Endothelial cell of umbilical vein (primary cell): ENCODE results near the gene AKT1. TPM values are rescaled to one million over a fixed set of nuclear protein-coding genes. Genes with fewer than 3 reads are reported as not detected.

Source experiments
- BruUV-seq: library from RNA; stranded (reverse); fragments of 400-500 nt; replicated peaks from 2 replicates; lab custom pipeline; 2021; lab: Mats Ljungman, UMichigan
- CTCF ChIA-PET: fragments of 300-600, 350-600 bp; sonication (Branson Sonifier 250); formaldehyde crosslinking; loops from one replicate; lab custom pipeline; 2021; ENCODE audit warnings: antibody characterized with exemption, inconsistent platforms; lab: Charles Lee
- POLR2A ChIA-PET: fragments of 300-600, 350-600 bp; sonication (Branson Sonifier 250); formaldehyde crosslinking; loops from one replicate; lab custom pipeline; 2021; ENCODE audit warnings: antibody characterized with exemption, inconsistent platforms; lab: Charles Lee
- DNase-seq: peaks from one replicate; pipeline ENCODE4 v3.0.0-alpha.2; 2011; ENCODE audit warnings: low read depth, low spot score
- FAIRE-seq: peaks from 2 replicates; lab custom pipeline; 2011; peaks lifted over from hg19 to GRCh38; lab: Jason Lieb, UNC
- H2AFZ ChIP-seq: 2 replicates; pipeline ENCODE4 v1.6.0; 2012; ENCODE audit warnings: low read depth, low read length, control low read depth, inconsistent platforms
- H3K27ac ChIP-seq: 2 replicates; pipeline ENCODE4 v1.5.1; 2011; ENCODE audit warnings: low read depth, mild to moderate bottlenecking, control low read depth, low read length, moderate library complexity; ENCODE audit not compliant: insufficient read depth
- H3K27me3 ChIP-seq, 2 experiments: 2 replicates each; pipeline versions ENCODE4 v1.6.0 to v1.6.1; 2011; ENCODE audit warnings: low read length in 2 of 2, mixed read lengths in 1 of 2; ENCODE audit not compliant: control insufficient read depth in 2 of 2, insufficient read depth in 2 of 2
- H3K36me3 ChIP-seq, 2 experiments: 2 replicates in 1 of 2; 3 replicates in 1 of 2; pipeline ENCODE4 v1.5.1; 2011; ENCODE audit warnings: low read length in 2 of 2, mild to moderate bottlenecking in 1 of 2, moderate library complexity in 1 of 2; ENCODE audit not compliant: control insufficient read depth in 2 of 2, insufficient read depth in 2 of 2; ENCODE audit errors: extremely low read depth in 1 of 2
- H3K4me1 ChIP-seq: 3 replicates; pipeline ENCODE4 v1.5.1; 2011; ENCODE audit warnings: mild to moderate bottlenecking, low read length; ENCODE audit not compliant: control insufficient read depth, insufficient read depth; ENCODE audit errors: extremely low read depth
- H3K4me2 ChIP-seq: 2 replicates; pipeline ENCODE4 v1.6.1; 2011; ENCODE audit warnings: low read length, control low read depth, mixed read lengths; ENCODE audit not compliant: insufficient read depth
- H3K4me3 ChIP-seq, 3 experiments: fragments of 200-600 bp in 1 of 3; sonication (generic), shearing (Covaris generic) in 1 of 3; replicated peaks in 1 of 3; 2 replicates each; pipeline ENCODE4 v1.5.1; 2011 to 2016; ENCODE audit warnings: control low read depth in 3 of 3, low read length in 3 of 3, mild to moderate bottlenecking in 2 of 3, inconsistent platforms in 1 of 3, low read depth in 1 of 3, moderate library complexity in 1 of 3; ENCODE audit not compliant: insufficient read depth in 1 of 3
- H3K79me2 ChIP-seq: 2 replicates; pipeline ENCODE4 v1.6.0; 2012; ENCODE audit warnings: low read length, inconsistent platforms; ENCODE audit not compliant: control insufficient read depth, insufficient read depth
- H3K9ac ChIP-seq: replicated peaks from 2 replicates; pipeline ENCODE3; 2011; ENCODE audit warnings: low read length, control low read depth; ENCODE audit not compliant: insufficient read depth; ENCODE audit errors: extremely low read depth
- H3K9me1 ChIP-seq: replicated peaks from 3 replicates; pipeline ENCODE4 v1.6.0; 2011; ENCODE audit warnings: mild to moderate bottlenecking, low read length; ENCODE audit not compliant: control insufficient read depth, insufficient read depth; ENCODE audit errors: extremely low read depth
- H3K9me3 ChIP-seq: replicated peaks from 2 replicates; pipeline ENCODE4 v1.5.1; 2012; ENCODE audit warnings: low read length, inconsistent platforms; ENCODE audit not compliant: control insufficient read depth, insufficient read depth
- H4K20me1 ChIP-seq: replicated peaks from 2 replicates; pipeline ENCODE3; 2011; ENCODE audit warnings: mild to moderate bottlenecking, low read length; ENCODE audit not compliant: control insufficient read depth, insufficient read depth; ENCODE audit errors: extremely low read depth
- CTCF ChIP-seq, 2 donors: IDR thresholded peaks; 1 replicate in 1 of 2; 2 replicates in 1 of 2; pipeline ENCODE4 v1.5.1; 2011; ENCODE audit warnings: low read length in 2 of 2, mild to moderate bottlenecking in 2 of 2, moderate library complexity in 2 of 2, control low read depth in 1 of 2, inconsistent platforms in 1 of 2, low read depth in 1 of 2; ENCODE audit not compliant: insufficient read depth in 1 of 2; ENCODE audit errors: extremely low read depth in 1 of 2
- EZH2 ChIP-seq: IDR thresholded peaks from 2 replicates; pipeline ENCODE4 v1.6.1; 2012; ENCODE audit warnings: borderline replicate concordance, low read depth, mild to moderate bottlenecking, moderate library complexity, low read length, inconsistent platforms; ENCODE audit not compliant: severe bottlenecking
- FOS ChIP-seq: IDR thresholded peaks from 2 replicates; pipeline ENCODE4 v1.6.1; 2011; ENCODE audit warnings: mild to moderate bottlenecking, low read length, moderate library complexity, borderline replicate concordance; ENCODE audit not compliant: insufficient read depth
- GATA2 ChIP-seq: IDR thresholded peaks from 2 replicates; pipeline ENCODE4 v1.7.0; 2011; ENCODE audit warnings: low read depth, mild to moderate bottlenecking, moderate library complexity, mixed read lengths, low read length; ENCODE audit not compliant: insufficient read length, insufficient read depth
- JUN ChIP-seq: IDR thresholded peaks from 2 replicates; pipeline ENCODE4 v1.6.1; 2011; ENCODE audit warnings: borderline replicate concordance, low read depth; ENCODE audit not compliant: insufficient read length, insufficient read depth
- MAX ChIP-seq: IDR thresholded peaks from 2 replicates; pipeline ENCODE4 v1.6.1; 2011; ENCODE audit not compliant: insufficient read depth, insufficient read length
- MYC ChIP-seq: IDR thresholded peaks from one replicate; pipeline ENCODE4 v1.6.1; 2011; ENCODE audit warnings: mild to moderate bottlenecking, low read depth, low read length
- POLR2A ChIP-seq: IDR thresholded peaks from 2 replicates; pipeline ENCODE4 v1.6.1; 2012; ENCODE audit warnings: low read depth, mild to moderate bottlenecking, control low read depth, low read length
- POLR2AphosphoS5 ChIP-seq: IDR thresholded peaks from 2 replicates; pipeline ENCODE4 v1.6.1; 2012; ENCODE audit warnings: low read depth, mild to moderate bottlenecking, control low read depth, low read length, moderate library complexity; ENCODE audit not compliant: insufficient read depth
- dilution Hi-C: fragments of 300-500 bp; cut with MboI; formaldehyde crosslinking; loops from one replicate; pipeline ENCODE4 v1.15.0; 2019; ENCODE audit warnings: low sequenced_read_pairs; ENCODE audit not compliant: extremely low pct_ligation_motif_present
- intact Hi-C: fragments of 100-400 bp; cut with micrococcal nuclease; formaldehyde crosslinking; loops from one replicate; pipeline ENCODE4 v1.10.0; 2022
- polyA plus RNA-seq, 4 experiments: library from polyadenylated mRNA; depleted of rRNA in 3 of 4; stranded (reverse) in 3 of 4; unstranded in 1 of 4; fragments of >200 nt; gene quantifications; 2 replicates each; pipeline versions ENCODE4 v1.2.1 to v1.2.3, GENCODE V29; 2011 to 2012; ENCODE audit warnings: missing spikeins in 1 of 4
- total RNA-seq: library from RNA; stranded (reverse); gene quantifications from 2 replicates; pipeline ENCODE4 v1.2.3, GENCODE V29; 2021

Gene AKT1
- total and polyA plus RNA-seq, 2 donors (not counting 3 experiments of a cell fraction or from before 2014, with no cell fraction given) = 177 to 191 TPM

GRCh38 chr14:104747876-104748275 is 47.7 kb downstream of the AKT1 start:
- no peaks in the 10 kb centered on the region for H3K9me1 ChIP-seq
- TF ChIP-seq CTCF (IDR thresholded peaks at IDR 0.05; ENCODE audit: extremely low read depth in 1 of 2, insufficient read depth in 1 of 2, low read depth in 1 of 2, low read length in 2 of 2) = no peak
- TF ChIP-seq EZH2 = no peak
- no peak for TF ChIP-seq POLR2A
- TF ChIP-seq JUN = no peak
- TF ChIP-seq POLR2AphosphoS5 = no peak
- TF ChIP-seq FOS = no peak
- TF ChIP-seq GATA2 = no peak
- no peak for TF ChIP-seq MYC
- no peak for TF ChIP-seq MAX
- no peaks in the 10 kb centered on the region for H3K36me3 ChIP-seq
- no peaks in the 10 kb centered on the region for H4K20me1 ChIP-seq
- H3K4me2 ChIP-seq = no peak overlapping the region
- H3K27me3 ChIP-seq = no peaks in the 10 kb centered on the region
- FAIRE-seq (no peak), DNase-seq (no peak)
- H3K4me3 ChIP-seq = no peak overlapping the region
- no peak overlapping the region for H3K27ac ChIP-seq
- no peaks in the 10 kb centered on the region for H3K9me3 ChIP-seq
- no peak overlapping the region for H2AFZ ChIP-seq
- no TSS peak for BruUV-seq
- H3K79me2 ChIP-seq = no peaks in the 10 kb centered on the region
- H3K4me1 ChIP-seq = no peaks in the 10 kb centered on the region
- ChIA-PET CTCF (no interaction called here), POLR2A (no interaction called here)
- dilution Hi-C loops = no loop called here
- intact Hi-C loops = no loop called here
- no peak overlapping the region for H3K9ac ChIP-seq
